Esophagus squamous epithelium (tissue), 5 donors: ENCODE results near the gene CUL7. TPM values are rescaled to one million over a fixed set of nuclear protein-coding genes. Genes with fewer than 3 reads are reported as not detected.

Experiments
- DNase-seq: peaks from one replicate; lab custom pipeline; 2025; lab: John Stamatoyannopoulos, UW
- H3K27ac ChIP-seq, 4 donors: fragments of 200-600 bp; sonication (generic); one replicate each; pipeline ENCODE4 v1.5.1; 2016 to 2019; ENCODE audit warnings: mild to moderate bottlenecking in 1 of 4
- H3K27me3 ChIP-seq, 4 donors: fragments of 200-600 bp; sonication (generic); 1 replicate in 3 of 4; 2 replicates in 1 of 4; pipeline versions ENCODE4 v1.5.1 to v1.6.0; 2017 to 2021; ENCODE audit warnings: antibody characterized with exemption in 1 of 4
- H3K36me3 ChIP-seq, 3 donors: fragments of 200-600 bp; sonication (generic); one replicate each; pipeline ENCODE4 v1.5.1; 2016 to 2019
- H3K4me1 ChIP-seq, 3 donors: fragments of 200-600 bp; sonication (generic); one replicate each; pipeline ENCODE4 v1.5.1; 2017 to 2019
- H3K4me3 ChIP-seq, 4 donors: fragments of 200-600 bp; sonication (generic); 1 replicate in 3 of 4; 2 replicates in 1 of 4; pipeline ENCODE4 v1.5.1; 2016 to 2019; ENCODE audit warnings: mild to moderate bottlenecking in 2 of 4, moderate library complexity in 1 of 4
- H3K9me3 ChIP-seq, 3 donors: fragments of 200-600 bp; sonication (generic); one replicate each; pipeline ENCODE4 v1.5.1; 2016 to 2019
- POLR2A ChIP-seq, 4 donors: fragments of 450-650 bp; IDR thresholded peaks; one replicate each; pipeline ENCODE4 v1.6.1; 2017; ENCODE audit warnings: antibody characterized with exemption in 4 of 4, mild to moderate bottlenecking in 4 of 4, moderate library complexity in 3 of 4
- WGBS, 2 donors: methylation state at CpG; one replicate each; pipeline ENCODE4 v1.1.5; 2018; 5-methylcytosine and 5-hydroxymethylcytosine counted together
- intact Hi-C: fragments of 100-400 bp; cut with DNase I; formaldehyde crosslinking; loops from one replicate; pipeline ENCODE4 v1.15.0; 2022
- total RNA-seq, 4 donors: library from RNA; depleted of rRNA; stranded (reverse); fragments of >200 nt; gene quantifications; one replicate each; pipeline ENCODE4 v1.1.0, GENCODE V29; 2016
- TF ChIP-seq, protein P1 (sequence below), 6 experiments: fragments of 450-650 bp in 4 of 6; fragments of 200-600 bp in 2 of 6; sonication (generic) in 2 of 6; IDR thresholded peaks; one replicate each; pipeline ENCODE4 v1.5.1; 2016 to 2019; ENCODE audit warnings: antibody characterized with exemption in 6 of 6, mild to moderate bottlenecking in 4 of 6, moderate library complexity in 4 of 6
- donor health status: DM: yes; HTN: yes; CAD: no.

The CUL7 gene
- total RNA-seq, 4 donors from 2014 or later = 6.5 to 10.8 (median 8.0) TPM

DNA sequence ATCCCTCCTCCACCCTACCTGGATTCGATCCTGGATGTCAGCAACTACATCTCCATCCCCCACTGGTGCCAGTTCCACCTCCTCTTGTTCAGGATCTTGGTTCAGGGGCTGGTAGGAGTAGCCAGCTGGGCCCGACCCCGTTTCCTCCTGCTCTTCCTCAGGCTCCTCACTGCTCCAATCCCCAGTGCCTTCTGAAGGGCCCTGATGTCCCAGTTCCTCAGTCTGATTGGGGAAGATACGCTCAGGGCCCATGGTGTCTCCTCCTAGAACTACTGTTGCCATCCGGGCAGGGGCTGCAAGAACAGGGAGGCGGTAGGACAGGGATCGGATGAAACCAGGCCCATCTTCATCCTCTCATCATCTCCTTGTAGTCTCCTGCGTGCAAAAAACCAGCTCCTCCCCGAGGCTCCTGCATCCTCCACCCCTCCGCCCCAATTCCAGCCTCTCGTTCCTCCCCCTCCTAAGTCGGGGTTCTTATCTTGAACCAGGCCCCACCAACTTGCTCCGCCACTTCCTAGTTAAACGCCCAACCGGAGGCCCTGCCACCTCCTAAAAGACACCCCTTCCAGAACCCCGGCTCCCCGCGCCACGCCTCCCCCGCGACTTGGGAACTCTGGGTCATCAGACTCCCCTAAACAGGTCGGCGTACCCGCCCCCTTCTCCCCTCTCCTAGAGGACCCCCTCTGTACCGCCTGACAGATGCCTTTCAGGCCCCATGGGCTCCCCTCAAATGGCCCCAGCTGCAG, 40.4 kb downstream of the CUL7 start:
- Histone ChIP-seq H3K4me1 (peaks cover 35 to 55% (median 44%) of the 10 kb centered on the region in 3 donors), H3K27me3 (no peaks in the 10 kb centered on the region), H3K36me3 (peaks cover 20 to 59% (median 21%) of the 10 kb centered on the region in 3 donors), H3K27ac (peak overlapping the region; percentile 78 to 88 (median 82)), H3K4me3 (peak overlapping the region; percentile 68 to 91 (median 70)), H3K9me3 (no peaks in the 10 kb centered on the region)
- TF ChIP-seq POLR2A (IDR thresholded peaks at IDR 0.05) = no peak
- TF ChIP-seq, protein P1, sequence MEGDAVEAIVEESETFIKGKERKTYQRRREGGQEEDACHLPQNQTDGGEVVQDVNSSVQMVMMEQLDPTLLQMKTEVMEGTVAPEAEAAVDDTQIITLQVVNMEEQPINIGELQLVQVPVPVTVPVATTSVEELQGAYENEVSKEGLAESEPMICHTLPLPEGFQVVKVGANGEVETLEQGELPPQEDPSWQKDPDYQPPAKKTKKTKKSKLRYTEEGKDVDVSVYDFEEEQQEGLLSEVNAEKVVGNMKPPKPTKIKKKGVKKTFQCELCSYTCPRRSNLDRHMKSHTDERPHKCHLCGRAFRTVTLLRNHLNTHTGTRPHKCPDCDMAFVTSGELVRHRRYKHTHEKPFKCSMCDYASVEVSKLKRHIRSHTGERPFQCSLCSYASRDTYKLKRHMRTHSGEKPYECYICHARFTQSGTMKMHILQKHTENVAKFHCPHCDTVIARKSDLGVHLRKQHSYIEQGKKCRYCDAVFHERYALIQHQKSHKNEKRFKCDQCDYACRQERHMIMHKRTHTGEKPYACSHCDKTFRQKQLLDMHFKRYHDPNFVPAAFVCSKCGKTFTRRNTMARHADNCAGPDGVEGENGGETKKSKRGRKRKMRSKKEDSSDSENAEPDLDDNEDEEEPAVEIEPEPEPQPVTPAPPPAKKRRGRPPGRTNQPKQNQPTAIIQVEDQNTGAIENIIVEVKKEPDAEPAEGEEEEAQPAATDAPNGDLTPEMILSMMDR (IDR thresholded peaks at IDR 0.05) = no peak
- DNase-seq = peak; percentile 74
- intact Hi-C loops = no loop called here
- WGBS, 2 donors = 0% methylated on average over 12 to 14 of the region's 25 CpGs

DNA sequence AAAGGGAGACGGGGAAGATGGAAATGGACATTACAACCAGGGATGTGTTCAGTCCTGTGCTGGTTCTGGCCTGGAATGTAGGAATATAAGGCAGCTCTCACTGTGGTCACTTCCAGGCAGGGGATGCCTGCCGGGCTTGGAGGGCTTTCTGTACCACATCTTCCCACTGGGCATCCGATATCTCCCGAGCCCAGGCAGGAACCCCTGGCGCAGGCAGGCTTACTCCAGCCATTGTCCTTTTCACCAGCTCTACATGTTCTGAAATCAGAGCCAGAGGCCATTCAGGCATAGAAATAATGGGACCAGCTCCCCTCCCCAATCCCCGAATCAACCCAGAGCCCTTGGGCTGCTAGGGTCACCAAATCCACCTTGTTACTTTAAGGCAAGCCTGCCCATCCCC, 41.3 kb downstream of the CUL7 start:
- Histone ChIP-seq H3K4me1 (peaks cover 35 to 50% (median 41%) of the 10 kb centered on the region in 3 donors), H3K4me3 (peak overlapping the region in 1 of 4 donors; percentile 68), H3K27me3 (no peaks in the 10 kb centered on the region), H3K36me3 (peaks cover 14 to 59% (median 15%) of the 10 kb centered on the region in 3 donors), H3K27ac (peak overlapping the region in 1 of 4 donors; percentile 81), H3K9me3 (no peaks in the 10 kb centered on the region)
- DNase-seq = no peak
- intact Hi-C loops = no loop called here
- TF ChIP-seq POLR2A (IDR thresholded peaks at IDR 0.05) = no peak
- TF ChIP-seq, protein P1 (IDR thresholded peaks at IDR 0.05) = no peak
- 39 to 73% methylated on average over 5 to 6 of the region's 6 CpGs for WGBS, 2 donors

DNA sequence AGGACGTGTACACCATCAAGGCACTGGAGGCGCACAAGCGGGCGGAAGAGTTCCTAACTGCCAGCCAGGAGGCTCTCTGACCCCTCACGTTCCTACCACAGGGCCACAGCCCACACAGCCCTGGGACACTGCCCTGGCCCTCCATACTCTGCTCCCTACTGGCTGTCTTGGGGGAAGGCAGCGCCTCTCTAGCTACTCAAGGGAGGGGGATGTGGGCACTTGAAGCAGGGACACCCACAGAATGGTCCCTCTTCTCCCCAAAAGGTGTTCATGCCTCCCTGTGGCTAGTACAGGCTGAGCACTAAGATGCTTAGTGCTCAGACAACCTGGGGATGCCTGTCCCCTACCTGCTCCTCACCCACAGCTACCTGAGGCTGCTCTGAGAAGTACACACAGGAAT, 42.4 kb downstream of the CUL7 start:
- no peak overlapping the region for H3K27ac ChIP-seq
- intact Hi-C loops = no loop called here
- no peaks in the 10 kb centered on the region for H3K27me3 ChIP-seq
- no peak for DNase-seq
- WGBS, 2 donors = 68 to 92% methylated on average over 4 of the region's 6 CpGs
- H3K4me1 ChIP-seq = peaks cover 26 to 39% (median 30%) of the 10 kb centered on the region in 3 donors
- TF ChIP-seq POLR2A (IDR thresholded peaks at IDR 0.05) = no peak
- TF ChIP-seq, protein P1 (IDR thresholded peaks at IDR 0.05) = no peak
- no peak overlapping the region for H3K4me3 ChIP-seq
- no peaks in the 10 kb centered on the region for H3K9me3 ChIP-seq
- H3K36me3 ChIP-seq = peaks cover 21 to 63% (median 21%) of the 10 kb centered on the region in 3 donors

DNA sequence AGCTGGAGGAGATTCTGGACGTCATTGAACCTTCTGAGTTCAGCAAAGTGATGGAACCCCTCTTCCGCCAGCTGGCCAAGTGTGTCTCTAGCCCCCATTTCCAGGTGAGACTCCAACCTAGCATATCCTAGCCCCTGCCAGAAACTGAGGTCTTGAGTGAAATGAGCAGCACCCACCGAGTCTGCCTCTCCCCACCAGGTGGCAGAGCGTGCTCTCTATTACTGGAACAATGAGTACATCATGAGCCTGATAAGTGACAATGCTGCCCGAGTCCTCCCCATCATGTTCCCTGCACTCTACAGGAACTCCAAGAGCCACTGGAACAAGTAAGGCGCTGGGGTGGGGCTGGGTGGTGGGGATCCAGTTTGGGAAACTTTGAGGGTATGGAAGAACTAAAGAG, 44.5 kb downstream of the CUL7 start:
- 60 to 100% methylated on average over 2 to 6 of the region's 6 CpGs for WGBS, 2 donors
- no peaks in the 10 kb centered on the region for H3K9me3 ChIP-seq
- peaks cover 10 to 19% (median 14%) of the 10 kb centered on the region in 3 donors for H3K4me1 ChIP-seq
- no peak for DNase-seq
- no peak overlapping the region for H3K4me3 ChIP-seq
- no peak overlapping the region for H3K27ac ChIP-seq
- no peaks in the 10 kb centered on the region for H3K27me3 ChIP-seq
- TF ChIP-seq, protein P1 (IDR thresholded peaks at IDR 0.05) = peak in 3 of 6 experiments; percentile 25 to 56 (median 43)
- no peak for TF ChIP-seq POLR2A (IDR thresholded peaks at IDR 0.05)
- H3K36me3 ChIP-seq = peaks cover 21 to 75% (median 26%) of the 10 kb centered on the region in 3 donors
- intact Hi-C loops = no loop called here

DNA sequence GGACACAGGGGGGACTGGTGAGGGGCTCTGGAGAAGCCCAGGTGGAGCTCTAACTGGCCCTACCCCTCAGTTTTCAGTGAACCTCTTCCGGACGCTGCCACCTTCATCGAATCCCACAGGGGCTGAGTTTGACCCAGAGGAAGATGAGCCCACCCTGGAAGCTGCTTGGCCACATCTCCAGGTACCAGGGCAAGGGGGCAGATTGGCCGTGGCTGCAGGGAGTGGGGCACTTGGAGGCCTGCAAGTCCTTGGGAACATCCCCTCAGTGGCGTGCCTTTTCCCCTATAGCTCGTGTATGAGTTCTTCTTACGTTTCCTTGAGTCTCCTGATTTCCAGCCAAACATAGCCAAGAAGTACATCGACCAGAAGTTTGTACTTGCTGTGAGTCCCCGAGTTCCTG, 46.5 kb downstream of the CUL7 start:
- no peak for DNase-seq
- Histone ChIP-seq H3K27me3 (no peaks in the 10 kb centered on the region), H3K36me3 (peaks cover 21 to 88% (median 26%) of the 10 kb centered on the region in 3 donors), H3K4me1 (peaks cover 0 to 6% (median 4%) of the 10 kb centered on the region in 3 donors), H3K9me3 (no peaks in the 10 kb centered on the region), H3K4me3 (no peak overlapping the region), H3K27ac (no peak overlapping the region)
- intact Hi-C loops = no loop called here
- 87 to 91% methylated on average over 6 to 9 of the region's 9 CpGs for WGBS, 2 donors
- TF ChIP-seq POLR2A (IDR thresholded peaks at IDR 0.05) = no peak
- TF ChIP-seq, protein P1 (IDR thresholded peaks at IDR 0.05) = no peak
